Mammary epithelial cell (primary cell): ENCODE measurements around the gene CFAP300.

Experiments
- CTCF ChIP-seq, 2 donors: IDR thresholded peaks in 1 of 2; conservative IDR thresholded peaks in 1 of 2; 2 replicates each; pipeline ENCODE4 v1.5.1; 2011 to 2012; ENCODE audit warnings: inconsistent platforms in 2 of 2, low read length in 2 of 2, mild to moderate bottlenecking in 2 of 2, control low read depth in 1 of 2, low read depth in 1 of 2; ENCODE audit not compliant: insufficient read depth in 1 of 2; ENCODE audit errors: extremely low read depth in 1 of 2
- EZH2 ChIP-seq: IDR thresholded peaks from 2 replicates; pipeline ENCODE4 v1.6.1; 2012; ENCODE audit warnings: low read length, inconsistent platforms, borderline replicate concordance

GRCh38 chr11:102007567-102008437 lies 39.4 kb upstream of the CFAP300 start:
- TF ChIP-seq CTCF (conservative IDR thresholded peaks at IDR 0.05 in 1 of 2, IDR thresholded peaks at IDR 0.05 in 1 of 2; ENCODE audit: extremely low read depth in 1 of 2, insufficient read depth in 1 of 2, low read depth in 1 of 2, low read length in 2 of 2) (peak; percentile 46), EZH2 (no peak)
